ENCODE results near the gene EEF1AKMT4.

EEF1AKMT4 gene

DNA sequence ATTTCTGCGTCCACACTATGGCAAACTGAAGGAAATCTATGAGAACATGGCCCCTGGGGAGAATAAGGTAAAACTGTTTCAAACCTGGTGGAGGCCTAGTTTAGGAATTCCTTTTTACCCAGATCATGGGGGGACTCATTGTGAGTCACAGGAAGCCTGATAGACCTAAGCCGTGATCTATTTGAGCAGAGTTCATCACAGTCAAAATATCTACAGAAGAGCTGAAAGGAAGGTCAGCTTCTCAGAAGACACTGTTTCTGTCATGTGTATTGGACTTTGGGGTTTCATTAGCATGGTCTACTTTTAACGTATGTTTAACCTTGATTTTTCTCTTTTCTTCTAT lies 50.9 kb downstream of the EEF1AKMT4 start:
- TF ChIP-seq, protein P1, sequence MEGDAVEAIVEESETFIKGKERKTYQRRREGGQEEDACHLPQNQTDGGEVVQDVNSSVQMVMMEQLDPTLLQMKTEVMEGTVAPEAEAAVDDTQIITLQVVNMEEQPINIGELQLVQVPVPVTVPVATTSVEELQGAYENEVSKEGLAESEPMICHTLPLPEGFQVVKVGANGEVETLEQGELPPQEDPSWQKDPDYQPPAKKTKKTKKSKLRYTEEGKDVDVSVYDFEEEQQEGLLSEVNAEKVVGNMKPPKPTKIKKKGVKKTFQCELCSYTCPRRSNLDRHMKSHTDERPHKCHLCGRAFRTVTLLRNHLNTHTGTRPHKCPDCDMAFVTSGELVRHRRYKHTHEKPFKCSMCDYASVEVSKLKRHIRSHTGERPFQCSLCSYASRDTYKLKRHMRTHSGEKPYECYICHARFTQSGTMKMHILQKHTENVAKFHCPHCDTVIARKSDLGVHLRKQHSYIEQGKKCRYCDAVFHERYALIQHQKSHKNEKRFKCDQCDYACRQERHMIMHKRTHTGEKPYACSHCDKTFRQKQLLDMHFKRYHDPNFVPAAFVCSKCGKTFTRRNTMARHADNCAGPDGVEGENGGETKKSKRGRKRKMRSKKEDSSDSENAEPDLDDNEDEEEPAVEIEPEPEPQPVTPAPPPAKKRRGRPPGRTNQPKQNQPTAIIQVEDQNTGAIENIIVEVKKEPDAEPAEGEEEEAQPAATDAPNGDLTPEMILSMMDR (IDR thresholded peaks at IDR 0.05; ENCODE audit: low read depth, low read length) = no peak
- Histone ChIP-seq H3K4me3 (ENCODE audit: low read depth, low read length) (no peak overlapping the region), H3K36me3 (peaks cover 54% of the 10 kb centered on the region), H3K27ac (no peak overlapping the region), H3K27me3 (ENCODE audit: insufficient read depth, low read depth, severe bottlenecking) (no peaks in the 10 kb centered on the region), H3K9me3 (ENCODE audit: severe bottlenecking) (no peaks in the 10 kb centered on the region)
- DNase-seq = no peak

DNA sequence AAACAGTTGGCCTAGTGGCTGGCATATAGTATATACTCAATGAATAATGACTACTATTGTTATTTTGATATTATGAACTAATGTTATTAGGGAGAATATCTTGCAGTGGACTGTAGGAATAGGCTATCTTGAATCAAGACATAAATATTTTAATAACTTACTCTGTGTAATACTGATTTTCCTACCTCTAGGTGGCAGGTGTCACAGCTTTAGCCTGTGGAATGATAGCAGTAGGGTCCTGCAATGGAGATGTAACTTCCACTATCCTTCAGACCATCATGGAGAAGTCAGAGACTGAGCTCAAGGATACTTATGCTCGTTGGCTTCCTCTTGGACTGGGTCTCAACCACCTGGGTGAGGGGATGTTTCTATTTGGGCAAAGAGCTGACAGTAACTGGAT lies 56.1 kb downstream of the EEF1AKMT4 start:
- H3K36me3 ChIP-seq = peaks cover 85% of the 10 kb centered on the region
- H3K4me3 ChIP-seq (ENCODE audit: low read depth, low read length) = no peak overlapping the region
- DNase-seq = no peak
- H3K27me3 ChIP-seq (ENCODE audit: insufficient read depth, low read depth, severe bottlenecking) = no peaks in the 10 kb centered on the region
- no peak overlapping the region for H3K27ac ChIP-seq
- H3K9me3 ChIP-seq (ENCODE audit: severe bottlenecking) = no peaks in the 10 kb centered on the region
- TF ChIP-seq, protein P1 (IDR thresholded peaks at IDR 0.05; ENCODE audit: low read depth, low read length) = 0 out of 2 replicates have a peak, but pooled peaks have one; percentile 10

DNA sequence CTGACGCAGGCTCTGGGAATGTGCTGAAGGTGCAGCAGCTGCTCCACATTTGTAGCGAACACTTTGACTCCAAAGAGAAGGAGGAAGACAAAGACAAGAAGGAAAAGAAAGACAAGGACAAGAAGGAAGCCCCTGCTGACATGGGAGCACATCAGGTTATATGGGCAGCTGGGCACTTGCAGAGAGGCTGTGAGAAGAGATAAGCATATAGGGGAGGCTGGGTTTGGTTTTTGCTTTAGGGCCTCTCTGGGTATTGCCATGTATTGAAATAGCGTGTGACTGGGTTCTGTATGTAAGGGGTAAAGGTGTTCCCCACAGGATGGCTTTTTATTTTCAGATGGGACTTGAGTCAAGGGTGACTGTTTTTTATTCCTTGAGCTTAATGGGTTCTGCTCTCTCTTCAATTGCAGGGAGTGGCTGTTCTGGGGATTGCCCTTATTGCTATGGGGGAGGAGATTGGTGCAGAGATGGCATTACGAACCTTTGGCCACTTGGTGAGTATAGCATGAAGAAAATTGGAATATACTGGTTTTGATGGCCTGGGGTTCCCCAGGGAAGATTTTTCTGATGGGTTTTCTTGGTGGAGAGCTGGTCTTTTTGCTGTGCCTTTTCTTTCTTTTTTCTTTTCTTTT lies 57.0 kb downstream of the EEF1AKMT4 start:
- H3K27ac ChIP-seq = no peak overlapping the region
- TF ChIP-seq, protein P1 (IDR thresholded peaks at IDR 0.05; ENCODE audit: low read depth, low read length) = no peak

DNA sequence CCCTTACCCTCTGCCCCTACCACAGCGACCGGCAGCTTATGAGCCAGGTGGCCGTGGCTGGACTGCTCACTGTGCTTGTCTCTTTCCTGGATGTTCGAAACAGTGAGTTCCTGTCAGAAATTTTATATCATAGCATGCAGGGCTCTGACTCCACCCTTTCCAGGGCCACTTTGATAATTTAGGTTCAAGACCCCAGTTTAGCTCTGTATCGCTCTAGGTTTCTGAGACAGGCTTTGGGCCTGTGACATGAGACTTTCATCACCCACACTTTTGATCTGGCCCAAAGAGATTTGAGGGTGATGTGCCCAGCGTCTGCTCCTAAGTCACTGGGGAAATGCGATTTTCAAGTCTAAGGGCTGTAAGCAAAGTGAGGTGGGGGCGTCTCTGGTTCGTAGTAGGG lies 58.4 kb downstream of the EEF1AKMT4 start:
- Histone ChIP-seq H3K9me3 (ENCODE audit: severe bottlenecking) (no peaks in the 10 kb centered on the region), H3K27ac (no peak overlapping the region), H3K4me3 (ENCODE audit: low read depth, low read length) (no peak overlapping the region), H3K36me3 (peaks cover 62% of the 10 kb centered on the region), H3K27me3 (ENCODE audit: insufficient read depth, low read depth, severe bottlenecking) (no peaks in the 10 kb centered on the region)
- TF ChIP-seq, protein P1 (IDR thresholded peaks at IDR 0.05; ENCODE audit: low read depth, low read length) = no peak
- no peak for DNase-seq

More for the DNA sequence above, 57.0 kb downstream of the EEF1AKMT4 start:
- Histone ChIP-seq H3K27me3 (ENCODE audit: insufficient read depth, low read depth, severe bottlenecking) (no peaks in the 10 kb centered on the region), H3K9me3 (ENCODE audit: severe bottlenecking) (no peaks in the 10 kb centered on the region), H3K36me3 (peaks cover 76% of the 10 kb centered on the region), H3K4me3 (ENCODE audit: low read depth, low read length) (no peak overlapping the region)
- DNase-seq = no peak

All from WERI-Rb-1 (cell line).